CD4-positive, alpha-beta T cell treated with Interleukin-15 for 4 hours (primary cell): ENCODE data around the gene SIGLEC12.
"Not testable (repeated sequence)": the region's sequence is repeated elsewhere in the genome, so short reads cannot be mapped to it uniquely, and the experiment has no call there.

ENCODE experiments used
- DNase-seq: peaks from one replicate; pipeline ENCODE4 v3.0.0-alpha.2; 2020; ENCODE audit warnings: low spot score

SIGLEC12 gene

GRCh38 chr19:51479531-51480331, 21.9 kb downstream of the SIGLEC12 start:
- DNase-seq, result no peak

GRCh38 chr19:51478381-51479234, 23.0 kb downstream of the SIGLEC12 start, which contains the start of gene CEACAM18:
CEACAM18 (plus strand) TSS chr19:51478539.
- DNase-seq, result no peak

- no peak for DNase-seq
Measured at GRCh38 chr19:51477344-51477743, 24.3 kb downstream of the SIGLEC12 start.

- DNase-seq, result no peak
Measured at GRCh38 chr19:51476164-51476563, 25.4 kb downstream of the SIGLEC12 start.

GRCh38 chr19:51473009-51473707, 28.4 kb downstream of the SIGLEC12 start:
- peak; percentile 72 for DNase-seq

GRCh38 chr19:51472607-51473006, 29.0 kb downstream of the SIGLEC12 start:
- DNase-seq, result no peak

- DNase-seq, result no peak
Measured at GRCh38 chr19:51471527-51471926, 30.1 kb downstream of the SIGLEC12 start.

- no peak for DNase-seq
Measured at GRCh38 chr19:51470966-51471365, 30.6 kb downstream of the SIGLEC12 start.

GRCh38 chr19:51469629-51470028, 32.0 kb downstream of the SIGLEC12 start:
- no peak for DNase-seq

- no peak for DNase-seq
Measured at GRCh38 chr19:51469162-51469561, 32.4 kb downstream of the SIGLEC12 start.

- no peak for DNase-seq
Measured at GRCh38 chr19:51468545-51468920, 33.1 kb downstream of the SIGLEC12 start.

- no peak for DNase-seq
Measured at GRCh38 chr19:51467864-51468544, 33.6 kb downstream of the SIGLEC12 start.

GRCh38 chr19:51466723-51467122, 34.9 kb downstream of the SIGLEC12 start:
- DNase-seq, result no peak

GRCh38 chr19:51463976-51464581, 37.5 kb downstream of the SIGLEC12 start:
- not testable (repeated sequence) for DNase-seq

- no peak for DNase-seq
Measured at GRCh38 chr19:51462681-51463080, 38.9 kb downstream of the SIGLEC12 start.

- DNase-seq, result no peak
Measured at GRCh38 chr19:51462276-51462675, 39.3 kb downstream of the SIGLEC12 start.

GRCh38 chr19:51461723-51462161, 39.9 kb downstream of the SIGLEC12 start:
- DNase-seq, result no peak

GRCh38 chr19:51460164-51460992, 41.2 kb downstream of the SIGLEC12 start:
- DNase-seq, result no peak

- DNase-seq, result no peak
Measured at GRCh38 chr19:51458899-51459505, 42.6 kb downstream of the SIGLEC12 start.

- no peak for DNase-seq
Measured at GRCh38 chr19:51458051-51458645, 43.5 kb downstream of the SIGLEC12 start, which contains the start of gene SIGLEC8. SIGLEC8 (minus strand) TSS chr19:51458454; CDS start chr19:51458387, 67 bp downstream.
